Nephron progenitor cell (in vitro differentiated cells): ENCODE measurements around the gene YIPF7.

Experiments used
- DNase-seq: peaks from one replicate; pipeline ENCODE4 v3.0.0; 2021
- H3K27ac Mint-ChIP-seq: 2 replicates; pipeline ENCODE4 v1.8.0; 2021; ENCODE audit warnings: mild to moderate bottlenecking, moderate library complexity, mixed read lengths
- H3K27me3 Mint-ChIP-seq: 2 replicates; pipeline ENCODE4 v1.8.0; 2021; ENCODE audit warnings: mild to moderate bottlenecking, low read depth, mixed read lengths; ENCODE audit not compliant: poor library complexity
- H3K36me3 Mint-ChIP-seq: 2 replicates; pipeline ENCODE4 v1.8.0; 2021; ENCODE audit warnings: low read depth, mixed read lengths
- H3K4me1 Mint-ChIP-seq: 2 replicates; pipeline ENCODE4 v1.8.0; 2021; ENCODE audit warnings: mixed read lengths
- H3K4me3 Mint-ChIP-seq: 2 replicates; pipeline ENCODE4 v1.8.0; 2021; ENCODE audit warnings: mild to moderate bottlenecking, moderate library complexity, mixed read lengths
- H3K9me3 Mint-ChIP-seq: 2 replicates; pipeline ENCODE4 v1.8.0; 2021; ENCODE audit warnings: mild to moderate bottlenecking, moderate library complexity, mixed read lengths
- TF ChIP-seq, protein P1 (sequence below): fragments of 200-600 bp; sonication (generic); IDR thresholded peaks from 2 replicates; pipeline ENCODE4 v1.5.0; 2021; ENCODE audit warnings: antibody characterized with exemption

The YIPF7 gene

DNA sequence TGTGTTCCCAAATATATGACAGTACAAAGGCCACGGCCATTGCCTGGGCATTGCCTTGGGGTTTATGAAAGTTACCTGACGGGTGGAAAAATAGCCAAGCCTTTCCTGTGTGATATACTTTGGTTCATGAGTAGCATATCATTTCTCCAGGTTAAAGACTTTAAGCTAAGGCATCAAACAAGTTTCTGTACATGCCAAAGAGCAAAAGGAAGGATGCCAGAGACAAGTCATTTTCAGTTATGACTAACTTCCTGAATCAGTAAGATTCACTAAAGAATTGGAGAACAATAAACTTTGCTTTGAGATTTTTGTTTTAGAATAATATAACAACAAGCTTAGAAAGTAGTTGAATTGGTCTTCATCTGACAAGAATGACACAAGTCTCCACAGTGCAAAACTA, 17.1 kb upstream of the YIPF7 start:
- no peaks in the 10 kb centered on the region for H3K4me1 Mint-ChIP-seq
- no peak overlapping the region for H3K4me3 Mint-ChIP-seq

DNA sequence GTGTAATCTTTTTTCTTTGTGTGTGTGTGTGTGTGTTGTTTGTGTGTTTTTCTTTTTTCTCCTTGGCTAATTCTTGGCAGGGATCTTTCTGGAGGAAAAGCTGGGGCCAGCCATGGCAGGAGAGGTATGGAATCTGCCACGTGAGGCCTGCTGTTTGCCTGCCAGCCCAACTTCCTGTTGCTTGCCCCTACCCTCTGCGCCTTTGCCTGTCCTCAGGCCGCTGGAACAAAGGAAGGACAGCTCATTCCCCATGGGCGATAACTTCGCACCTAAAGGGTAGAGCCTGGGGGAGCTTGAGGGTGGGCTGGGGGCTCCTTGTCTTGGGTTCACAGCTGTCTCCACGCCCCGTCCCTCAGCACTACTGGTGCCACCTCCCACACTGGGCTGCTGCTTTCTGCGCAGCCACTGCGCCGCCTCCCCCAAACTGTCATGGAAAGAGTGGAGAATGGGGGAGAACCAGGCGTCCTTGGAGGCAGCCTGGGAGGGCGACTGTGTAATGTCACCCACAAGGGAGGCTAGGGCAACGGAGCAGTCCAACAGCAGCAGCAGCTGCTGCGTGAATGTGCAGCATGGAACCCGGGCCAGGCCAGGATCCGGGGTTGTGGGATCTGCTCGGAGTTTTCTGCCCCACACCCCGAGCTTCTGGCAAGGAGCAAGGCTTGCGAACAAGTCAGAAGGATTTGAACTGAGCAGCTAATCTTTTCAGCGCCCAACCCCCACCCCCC, 12.3 kb upstream of the YIPF7 start:
- Mint-ChIP-seq H3K27ac (no peak overlapping the region), H3K27me3 (no peaks in the 10 kb centered on the region), H3K9me3 (no peaks in the 10 kb centered on the region), H3K4me1 (no peaks in the 10 kb centered on the region), H3K4me3 (no peak overlapping the region), H3K36me3 (no peaks in the 10 kb centered on the region)
- TF ChIP-seq, protein P1, sequence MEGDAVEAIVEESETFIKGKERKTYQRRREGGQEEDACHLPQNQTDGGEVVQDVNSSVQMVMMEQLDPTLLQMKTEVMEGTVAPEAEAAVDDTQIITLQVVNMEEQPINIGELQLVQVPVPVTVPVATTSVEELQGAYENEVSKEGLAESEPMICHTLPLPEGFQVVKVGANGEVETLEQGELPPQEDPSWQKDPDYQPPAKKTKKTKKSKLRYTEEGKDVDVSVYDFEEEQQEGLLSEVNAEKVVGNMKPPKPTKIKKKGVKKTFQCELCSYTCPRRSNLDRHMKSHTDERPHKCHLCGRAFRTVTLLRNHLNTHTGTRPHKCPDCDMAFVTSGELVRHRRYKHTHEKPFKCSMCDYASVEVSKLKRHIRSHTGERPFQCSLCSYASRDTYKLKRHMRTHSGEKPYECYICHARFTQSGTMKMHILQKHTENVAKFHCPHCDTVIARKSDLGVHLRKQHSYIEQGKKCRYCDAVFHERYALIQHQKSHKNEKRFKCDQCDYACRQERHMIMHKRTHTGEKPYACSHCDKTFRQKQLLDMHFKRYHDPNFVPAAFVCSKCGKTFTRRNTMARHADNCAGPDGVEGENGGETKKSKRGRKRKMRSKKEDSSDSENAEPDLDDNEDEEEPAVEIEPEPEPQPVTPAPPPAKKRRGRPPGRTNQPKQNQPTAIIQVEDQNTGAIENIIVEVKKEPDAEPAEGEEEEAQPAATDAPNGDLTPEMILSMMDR: no peak
- DNase-seq: no peak

More for the DNA sequence above, 17.1 kb upstream of the YIPF7 start:
- Mint-ChIP-seq H3K27ac (no peak overlapping the region), H3K36me3 (no peaks in the 10 kb centered on the region), H3K9me3 (no peaks in the 10 kb centered on the region), H3K27me3 (peaks cover 20% of the 10 kb centered on the region)
- TF ChIP-seq, protein P1: no peak
- no peak for DNase-seq

DNA sequence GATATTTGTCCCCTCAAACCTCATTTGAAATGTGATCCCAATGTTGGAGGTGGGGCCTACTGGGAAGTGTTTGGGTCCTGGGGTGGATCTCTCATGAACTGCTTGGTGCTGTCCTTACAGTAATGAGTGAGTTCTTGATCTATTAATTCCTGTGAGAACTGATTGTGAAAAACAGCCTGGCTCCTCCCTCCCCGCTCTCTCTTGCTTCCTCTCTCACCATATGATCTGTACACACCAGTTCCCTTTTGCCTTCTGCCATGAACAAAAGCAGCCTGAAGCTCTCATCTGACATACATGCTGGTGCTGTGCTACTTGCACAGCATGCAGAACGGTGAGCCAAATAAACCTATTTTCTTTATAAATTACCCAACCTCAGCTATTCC, 11.2 kb upstream of the YIPF7 start:
- H3K36me3 Mint-ChIP-seq: no peaks in the 10 kb centered on the region
- H3K27me3 Mint-ChIP-seq: peaks cover 2% of the 10 kb centered on the region
- DNase-seq: no peak
- TF ChIP-seq, protein P1: no peak
- H3K4me3 Mint-ChIP-seq: no peak overlapping the region
- no peak overlapping the region for H3K27ac Mint-ChIP-seq
- H3K4me1 Mint-ChIP-seq: no peaks in the 10 kb centered on the region
- H3K9me3 Mint-ChIP-seq: no peaks in the 10 kb centered on the region

DNA sequence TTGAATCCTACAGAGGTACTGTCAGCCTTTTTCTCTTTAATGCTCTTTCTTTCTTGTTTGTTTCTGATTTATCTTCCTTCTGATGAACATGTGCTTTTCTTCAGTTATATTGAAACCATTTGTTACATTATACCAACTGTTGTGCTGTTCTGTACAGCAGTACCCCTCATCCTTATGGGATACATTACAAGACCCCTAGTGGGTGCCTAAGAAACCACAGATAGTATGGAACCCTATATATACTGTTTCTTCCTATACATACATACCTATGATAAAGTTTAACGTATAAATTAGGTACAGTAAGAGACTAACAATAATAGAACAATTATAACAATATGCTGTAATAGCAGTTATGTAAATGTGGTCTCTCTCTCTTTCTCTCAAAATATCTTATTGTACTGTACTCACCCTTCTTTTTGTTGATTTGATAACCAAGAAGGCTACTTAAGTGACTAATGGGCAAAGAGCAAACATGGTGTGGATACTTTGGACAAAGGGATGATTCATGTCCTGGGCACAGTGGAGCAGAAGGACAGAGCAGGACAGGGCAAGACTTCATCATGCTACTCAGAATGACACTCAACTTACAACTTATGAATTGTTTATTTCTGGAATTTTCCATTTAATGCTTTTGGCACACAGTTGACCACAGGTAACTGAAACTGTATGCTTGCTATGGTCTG, 10.7 kb upstream of the YIPF7 start:
- Mint-ChIP-seq H3K4me3 (no peak overlapping the region), H3K27me3 (peaks cover 2% of the 10 kb centered on the region), H3K36me3 (no peaks in the 10 kb centered on the region), H3K4me1 (no peaks in the 10 kb centered on the region), H3K9me3 (no peaks in the 10 kb centered on the region), H3K27ac (no peak overlapping the region)
- DNase-seq: no peak
- TF ChIP-seq, protein P1: no peak

DNA sequence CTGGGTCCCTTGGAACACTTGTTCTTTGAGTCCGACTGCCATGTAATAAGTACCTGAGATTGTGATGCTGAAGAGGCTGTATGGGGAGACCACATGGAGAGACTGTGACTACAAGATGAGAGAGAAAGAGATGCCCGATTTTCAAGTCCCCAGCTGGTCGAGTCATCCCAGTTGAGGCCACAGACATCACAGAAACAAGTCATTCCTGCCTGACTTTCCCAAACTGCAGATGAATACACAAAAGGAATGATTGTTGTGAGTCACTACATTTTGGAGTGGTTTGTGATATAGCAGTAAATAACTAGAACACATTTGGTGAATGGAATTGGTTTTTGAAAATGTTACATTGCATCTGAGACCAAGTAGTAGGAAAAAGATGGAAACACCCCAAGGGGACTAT, 9.0 kb upstream of the YIPF7 start:
- peaks cover 2% of the 10 kb centered on the region for H3K27me3 Mint-ChIP-seq
- H3K9me3 Mint-ChIP-seq: no peaks in the 10 kb centered on the region
- TF ChIP-seq, protein P1: no peak
- no peaks in the 10 kb centered on the region for H3K36me3 Mint-ChIP-seq
- no peaks in the 10 kb centered on the region for H3K4me1 Mint-ChIP-seq
- H3K4me3 Mint-ChIP-seq: no peak overlapping the region
- DNase-seq: no peak
- H3K27ac Mint-ChIP-seq: no peak overlapping the region

DNA sequence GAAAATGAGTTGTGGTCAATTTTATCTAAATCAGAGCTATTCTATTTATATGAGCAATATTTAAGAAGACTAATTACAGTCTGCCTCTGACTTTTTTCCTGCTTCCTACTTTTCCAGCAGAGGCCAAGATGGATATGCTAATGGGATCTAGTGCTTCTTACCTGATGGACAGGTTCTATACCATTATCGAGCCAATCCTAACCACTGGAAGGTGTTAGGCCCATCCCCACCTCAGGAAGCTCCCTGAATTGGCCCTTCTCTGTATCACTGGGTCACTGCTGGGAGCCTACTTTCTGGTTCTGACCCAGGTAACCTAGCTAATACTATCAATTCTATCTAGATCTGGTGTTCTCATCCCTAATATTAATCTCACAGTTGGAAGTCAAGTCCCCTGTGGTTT, 577 bp upstream of the YIPF7 start:
- Mint-ChIP-seq H3K36me3 (no peaks in the 10 kb centered on the region), H3K4me3 (no peak overlapping the region)
- TF ChIP-seq, protein P1: no peak

More for the DNA sequence above, 577 bp upstream of the YIPF7 start:
- Mint-ChIP-seq H3K27ac (no peak overlapping the region), H3K4me1 (no peaks in the 10 kb centered on the region), H3K9me3 (no peaks in the 10 kb centered on the region), H3K27me3 (peaks cover 10% of the 10 kb centered on the region)
- DNase-seq: no peak
